Fibroblast of lung (primary cell): Measurements from ENCODE around the gene CD6.

Experiments
- CTCF ChIP-seq, 2 donors: IDR thresholded peaks in 1 of 2; conservative IDR thresholded peaks in 1 of 2; 1 replicate in 1 of 2; 2 replicates in 1 of 2; pipeline ENCODE4 v1.5.1; 2011 to 2012; ENCODE audit warnings: low read length in 2 of 2, control low read depth in 1 of 2, inconsistent platforms in 1 of 2, low read depth in 1 of 2, mild to moderate bottlenecking in 1 of 2
- EZH2 ChIP-seq: IDR thresholded peaks from 2 replicates; pipeline ENCODE4 v1.5.1; 2012; ENCODE audit warnings: low read length, control low read depth, mild to moderate bottlenecking; ENCODE audit errors: missing control alignments

GRCh38 chr11:60937144-60937527 is 34.3 kb upstream of the CD6 start:
- TF ChIP-seq CTCF (conservative IDR thresholded peaks at IDR 0.05 in 1 of 2, IDR thresholded peaks at IDR 0.05 in 1 of 2; ENCODE audit: low read depth in 1 of 2, low read length in 2 of 2) = no peak
- no peak for TF ChIP-seq EZH2
